SK-N-SH treated with all-trans-retinoic acid at 6 μM for 48 hours (cell line): ENCODE results near the gene PSMC2.

Experiments
- ATAC-seq: fragments of 200-7000 bp; cut with Tn5 transposase; 3 replicates; pipeline ENCODE4 v1.9.1; 2020; ENCODE audit warnings: mild to moderate bottlenecking, moderate library complexity
- ARNTL ChIP-seq: fragments of 450-650 bp; formaldehyde crosslinking; IDR thresholded peaks from 2 replicates; pipeline ENCODE4 v1.5.0; 2020; ENCODE audit warnings: low read depth, mild to moderate bottlenecking, moderate library complexity, borderline replicate concordance
- CSDC2 ChIP-seq: fragments of 250-450 bp; sonication (Bioruptor Pico); IDR thresholded peaks from 2 replicates; pipeline ENCODE4 v1.5.0; 2020; ENCODE audit warnings: mild to moderate bottlenecking, moderate library complexity
- ESRRG ChIP-seq: fragments of 250-450 bp; sonication (Bioruptor Pico); IDR thresholded peaks from 2 replicates; pipeline ENCODE4 v1.6.1; 2021; ENCODE audit warnings: mild to moderate bottlenecking
- GLIS3 ChIP-seq: fragments of 250-450 bp; sonication (Bioruptor Pico); IDR thresholded peaks from 2 replicates; pipeline ENCODE4 v1.5.0; 2020; ENCODE audit warnings: mild to moderate bottlenecking, moderate library complexity
- ISL1 ChIP-seq: fragments of 250-450 bp; sonication (Bioruptor Pico); IDR thresholded peaks from 2 replicates; pipeline ENCODE4 v2.1.2; 2022; ENCODE audit warnings: mild to moderate bottlenecking, moderate library complexity
- OSR1 ChIP-seq: fragments of 250-450 bp; sonication (Bioruptor Pico); IDR thresholded peaks from 2 replicates; pipeline ENCODE4 v1.8.0; 2022; ENCODE audit warnings: moderate library complexity, mild to moderate bottlenecking, inconsistent platforms
- PPARA ChIP-seq: fragments of 250-450 bp; sonication (Bioruptor Pico); IDR thresholded peaks from 2 replicates; pipeline ENCODE4 v1.5.0; 2020; ENCODE audit warnings: mild to moderate bottlenecking, borderline replicate concordance
- RARB ChIP-seq: fragments of 250-450 bp; sonication (Bioruptor Pico); IDR thresholded peaks from 2 replicates; pipeline ENCODE4 v1.8.0; 2021; ENCODE audit warnings: mild to moderate bottlenecking, moderate library complexity
- SNAI2 ChIP-seq: fragments of 250-450 bp; sonication (Bioruptor Pico); IDR thresholded peaks from 2 replicates; pipeline ENCODE4 v1.5.0; 2020; ENCODE audit warnings: mild to moderate bottlenecking, moderate library complexity
- TCF4 ChIP-seq: fragments of 250-450 bp; sonication (Bioruptor Pico); IDR thresholded peaks from 2 replicates; pipeline ENCODE4 v1.8.0; 2021; ENCODE audit warnings: mild to moderate bottlenecking, moderate library complexity, borderline replicate concordance
- TOX ChIP-seq: fragments of 250-450 bp; sonication (Bioruptor Pico); IDR thresholded peaks from 2 replicates; pipeline ENCODE4 v1.8.0; 2021; ENCODE audit warnings: mild to moderate bottlenecking, moderate library complexity, borderline replicate concordance
- ZC3H10 ChIP-seq: fragments of 250-450 bp; sonication (Bioruptor Pico); IDR thresholded peaks from 2 replicates; pipeline ENCODE4 v1.5.1; 2021; ENCODE audit warnings: mild to moderate bottlenecking, moderate library complexity
- ZFP3 ChIP-seq: fragments of 250-450 bp; sonication (Bioruptor Pico); IDR thresholded peaks from 2 replicates; pipeline ENCODE4 v1.5.0; 2020; ENCODE audit warnings: mild to moderate bottlenecking, moderate library complexity
- ZFP30 ChIP-seq: fragments of 450-650 bp; formaldehyde crosslinking; IDR thresholded peaks from 2 replicates; pipeline ENCODE4 v1.5.0; 2022; ENCODE audit warnings: mild to moderate bottlenecking, moderate library complexity
- ZNF565 ChIP-seq: fragments of 450-650 bp; formaldehyde crosslinking; conservative IDR thresholded peaks from 2 replicates; pipeline ENCODE4 v1.5.0; 2020; ENCODE audit warnings: low read depth, mild to moderate bottlenecking, moderate library complexity
- ZNF70 ChIP-seq: fragments of 450-650 bp; formaldehyde crosslinking; IDR thresholded peaks from 2 replicates; pipeline ENCODE4 v1.5.0; 2020; ENCODE audit warnings: mild to moderate bottlenecking, moderate library complexity
- ZNF8 ChIP-seq: fragments of 450-650 bp; formaldehyde crosslinking; IDR thresholded peaks from 2 replicates; pipeline ENCODE4 v1.5.0; 2020; ENCODE audit warnings: mild to moderate bottlenecking, moderate library complexity
- TF ChIP-seq, protein P1 (sequence below): fragments of 250-450 bp; sonication (Bioruptor Pico); IDR thresholded peaks from 2 replicates; pipeline ENCODE4 v1.8.0; 2020; ENCODE audit warnings: mild to moderate bottlenecking, moderate library complexity, borderline replicate concordance
- TF ChIP-seq, protein P2 (sequence below): fragments of 250-450 bp; sonication (Bioruptor Pico); IDR thresholded peaks from 2 replicates; pipeline ENCODE4 v1.8.0; 2021; ENCODE audit warnings: low read depth, mild to moderate bottlenecking, moderate library complexity, borderline replicate concordance
- TF ChIP-seq, protein P3 (sequence below): fragments of 250-450 bp; sonication (Bioruptor Pico); IDR thresholded peaks from 2 replicates; pipeline ENCODE4 v1.5.0; 2020; ENCODE audit warnings: mild to moderate bottlenecking, moderate library complexity
- TF ChIP-seq, protein P4 (sequence below): fragments of 250-450 bp; sonication (Bioruptor Pico); IDR thresholded peaks from 2 replicates; pipeline ENCODE4 v1.5.1; 2020; ENCODE audit warnings: low read depth, mild to moderate bottlenecking, moderate library complexity
- TF ChIP-seq, protein P5 (sequence below): fragments of 250-450 bp; sonication (Bioruptor Pico); IDR thresholded peaks from 2 replicates; pipeline ENCODE4 v1.5.1; 2021; ENCODE audit warnings: mild to moderate bottlenecking, moderate library complexity

PSMC2 gene

DNA sequence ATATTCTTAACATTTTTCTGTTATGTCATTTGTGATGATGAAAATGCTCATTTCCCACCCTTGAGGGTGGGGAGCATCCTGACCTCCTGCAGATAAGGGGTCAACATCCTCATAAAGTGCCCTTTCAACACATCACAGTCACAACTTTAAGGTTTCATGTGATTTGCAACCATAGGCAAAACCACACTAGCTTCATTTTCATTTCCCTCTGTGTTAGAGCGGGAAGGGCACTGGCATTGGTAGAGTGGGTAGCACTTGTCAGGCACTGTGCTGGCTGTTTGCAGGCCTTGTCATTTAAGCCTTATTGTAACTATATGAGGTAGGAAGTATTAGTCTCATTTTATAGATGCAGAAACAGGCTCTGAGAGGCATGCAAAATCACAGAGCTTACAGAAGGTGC is 39.8 kb downstream of the PSMC2 start:
- ATAC-seq, result no peak
- TF ChIP-seq, protein P1, sequence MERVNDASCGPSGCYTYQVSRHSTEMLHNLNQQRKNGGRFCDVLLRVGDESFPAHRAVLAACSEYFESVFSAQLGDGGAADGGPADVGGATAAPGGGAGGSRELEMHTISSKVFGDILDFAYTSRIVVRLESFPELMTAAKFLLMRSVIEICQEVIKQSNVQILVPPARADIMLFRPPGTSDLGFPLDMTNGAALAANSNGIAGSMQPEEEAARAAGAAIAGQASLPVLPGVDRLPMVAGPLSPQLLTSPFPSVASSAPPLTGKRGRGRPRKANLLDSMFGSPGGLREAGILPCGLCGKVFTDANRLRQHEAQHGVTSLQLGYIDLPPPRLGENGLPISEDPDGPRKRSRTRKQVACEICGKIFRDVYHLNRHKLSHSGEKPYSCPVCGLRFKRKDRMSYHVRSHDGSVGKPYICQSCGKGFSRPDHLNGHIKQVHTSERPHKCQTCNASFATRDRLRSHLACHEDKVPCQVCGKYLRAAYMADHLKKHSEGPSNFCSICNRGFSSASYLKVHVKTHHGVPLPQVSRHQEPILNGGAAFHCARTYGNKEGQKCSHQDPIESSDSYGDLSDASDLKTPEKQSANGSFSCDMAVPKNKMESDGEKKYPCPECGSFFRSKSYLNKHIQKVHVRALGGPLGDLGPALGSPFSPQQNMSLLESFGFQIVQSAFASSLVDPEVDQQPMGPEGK, result no peak
- TF ChIP-seq PPARA (CRISPR knock-in tag), result no peak
- no peak for TF ChIP-seq GLIS3
- no peak for TF ChIP-seq OSR1 (CRISPR knock-in tag)
- no peak for TF ChIP-seq SNAI2
- TF ChIP-seq ZNF70 (CRISPR knock-in tag), result no peak
- TF ChIP-seq, protein P2, sequence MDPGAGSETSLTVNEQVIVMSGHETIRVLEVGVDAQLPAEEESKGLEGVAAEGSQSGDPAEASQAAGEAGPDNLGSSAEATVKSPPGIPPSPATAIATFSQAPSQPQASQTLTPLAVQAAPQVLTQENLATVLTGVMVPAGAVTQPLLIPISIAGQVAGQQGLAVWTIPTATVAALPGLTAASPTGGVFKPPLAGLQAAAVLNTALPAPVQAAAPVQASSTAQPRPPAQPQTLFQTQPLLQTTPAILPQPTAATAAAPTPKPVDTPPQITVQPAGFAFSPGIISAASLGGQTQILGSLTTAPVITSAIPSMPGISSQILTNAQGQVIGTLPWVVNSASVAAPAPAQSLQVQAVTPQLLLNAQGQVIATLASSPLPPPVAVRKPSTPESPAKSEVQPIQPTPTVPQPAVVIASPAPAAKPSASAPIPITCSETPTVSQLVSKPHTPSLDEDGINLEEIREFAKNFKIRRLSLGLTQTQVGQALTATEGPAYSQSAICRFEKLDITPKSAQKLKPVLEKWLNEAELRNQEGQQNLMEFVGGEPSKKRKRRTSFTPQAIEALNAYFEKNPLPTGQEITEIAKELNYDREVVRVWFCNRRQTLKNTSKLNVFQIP, result no peak
- TF ChIP-seq, protein P3, sequence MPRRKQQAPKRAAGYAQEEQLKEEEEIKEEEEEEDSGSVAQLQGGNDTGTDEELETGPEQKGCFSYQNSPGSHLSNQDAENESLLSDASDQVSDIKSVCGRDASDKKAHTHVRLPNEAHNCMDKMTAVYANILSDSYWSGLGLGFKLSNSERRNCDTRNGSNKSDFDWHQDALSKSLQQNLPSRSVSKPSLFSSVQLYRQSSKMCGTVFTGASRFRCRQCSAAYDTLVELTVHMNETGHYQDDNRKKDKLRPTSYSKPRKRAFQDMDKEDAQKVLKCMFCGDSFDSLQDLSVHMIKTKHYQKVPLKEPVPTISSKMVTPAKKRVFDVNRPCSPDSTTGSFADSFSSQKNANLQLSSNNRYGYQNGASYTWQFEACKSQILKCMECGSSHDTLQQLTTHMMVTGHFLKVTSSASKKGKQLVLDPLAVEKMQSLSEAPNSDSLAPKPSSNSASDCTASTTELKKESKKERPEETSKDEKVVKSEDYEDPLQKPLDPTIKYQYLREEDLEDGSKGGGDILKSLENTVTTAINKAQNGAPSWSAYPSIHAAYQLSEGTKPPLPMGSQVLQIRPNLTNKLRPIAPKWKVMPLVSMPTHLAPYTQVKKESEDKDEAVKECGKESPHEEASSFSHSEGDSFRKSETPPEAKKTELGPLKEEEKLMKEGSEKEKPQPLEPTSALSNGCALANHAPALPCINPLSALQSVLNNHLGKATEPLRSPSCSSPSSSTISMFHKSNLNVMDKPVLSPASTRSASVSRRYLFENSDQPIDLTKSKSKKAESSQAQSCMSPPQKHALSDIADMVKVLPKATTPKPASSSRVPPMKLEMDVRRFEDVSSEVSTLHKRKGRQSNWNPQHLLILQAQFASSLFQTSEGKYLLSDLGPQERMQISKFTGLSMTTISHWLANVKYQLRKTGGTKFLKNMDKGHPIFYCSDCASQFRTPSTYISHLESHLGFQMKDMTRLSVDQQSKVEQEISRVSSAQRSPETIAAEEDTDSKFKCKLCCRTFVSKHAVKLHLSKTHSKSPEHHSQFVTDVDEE (CRISPR knock-in tag), result no peak
- no peak for TF ChIP-seq ZNF565 (CRISPR knock-in tag)
- TF ChIP-seq, protein P4, sequence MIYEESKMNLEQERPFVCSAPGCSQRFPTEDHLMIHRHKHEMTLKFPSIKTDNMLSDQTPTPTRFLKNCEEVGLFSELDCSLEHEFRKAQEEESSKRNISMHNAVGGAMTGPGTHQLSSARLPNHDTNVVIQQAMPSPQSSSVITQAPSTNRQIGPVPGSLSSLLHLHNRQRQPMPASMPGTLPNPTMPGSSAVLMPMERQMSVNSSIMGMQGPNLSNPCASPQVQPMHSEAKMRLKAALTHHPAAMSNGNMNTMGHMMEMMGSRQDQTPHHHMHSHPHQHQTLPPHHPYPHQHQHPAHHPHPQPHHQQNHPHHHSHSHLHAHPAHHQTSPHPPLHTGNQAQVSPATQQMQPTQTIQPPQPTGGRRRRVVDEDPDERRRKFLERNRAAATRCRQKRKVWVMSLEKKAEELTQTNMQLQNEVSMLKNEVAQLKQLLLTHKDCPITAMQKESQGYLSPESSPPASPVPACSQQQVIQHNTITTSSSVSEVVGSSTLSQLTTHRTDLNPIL (CRISPR knock-in tag), result no peak
- no peak for TF ChIP-seq ARNTL
- no peak for TF ChIP-seq ZNF8 (CRISPR knock-in tag)
- no peak for TF ChIP-seq CSDC2 (CRISPR knock-in tag)
- TF ChIP-seq, protein P5, sequence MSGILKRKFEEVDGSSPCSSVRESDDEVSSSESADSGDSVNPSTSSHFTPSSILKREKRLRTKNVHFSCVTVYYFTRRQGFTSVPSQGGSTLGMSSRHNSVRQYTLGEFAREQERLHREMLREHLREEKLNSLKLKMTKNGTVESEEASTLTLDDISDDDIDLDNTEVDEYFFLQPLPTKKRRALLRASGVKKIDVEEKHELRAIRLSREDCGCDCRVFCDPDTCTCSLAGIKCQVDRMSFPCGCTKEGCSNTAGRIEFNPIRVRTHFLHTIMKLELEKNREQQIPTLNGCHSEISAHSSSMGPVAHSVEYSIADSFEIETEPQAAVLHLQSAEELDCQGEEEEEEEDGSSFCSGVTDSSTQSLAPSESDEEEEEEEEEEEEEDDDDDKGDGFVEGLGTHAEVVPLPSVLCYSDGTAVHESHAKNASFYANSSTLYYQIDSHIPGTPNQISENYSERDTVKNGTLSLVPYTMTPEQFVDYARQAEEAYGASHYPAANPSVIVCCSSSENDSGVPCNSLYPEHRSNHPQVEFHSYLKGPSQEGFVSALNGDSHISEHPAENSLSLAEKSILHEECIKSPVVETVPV (CRISPR knock-in tag), result no peak

DNA sequence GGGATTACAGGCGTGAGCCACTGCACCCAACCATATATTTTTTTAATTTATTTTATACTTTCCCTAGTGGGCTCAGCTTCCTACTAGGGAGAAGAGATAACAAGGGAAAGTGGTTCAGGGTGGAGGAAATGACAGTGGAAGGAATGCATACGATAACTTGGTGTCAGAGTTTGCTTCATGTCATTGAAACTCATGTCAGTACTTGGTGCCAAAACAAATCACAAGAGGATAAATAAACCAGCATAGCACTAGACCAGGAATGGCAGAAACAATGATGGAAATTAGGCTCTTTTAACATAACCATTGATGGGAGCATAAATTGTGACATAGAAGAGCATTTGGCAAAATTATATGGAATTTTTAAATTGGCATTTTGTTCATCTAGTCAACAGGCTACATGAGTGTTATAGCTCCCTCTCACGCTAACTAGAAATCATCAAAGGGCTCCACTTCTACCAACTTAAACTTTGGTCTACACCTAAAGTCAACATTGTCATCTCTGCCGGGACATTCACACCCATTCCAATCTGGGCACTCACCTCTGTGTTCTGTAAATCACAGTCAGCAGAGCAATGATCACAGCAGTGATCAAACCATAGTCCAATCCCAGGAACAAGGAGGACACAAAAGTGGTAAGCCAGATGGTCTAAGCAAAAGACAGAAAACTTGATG is 41.2 kb downstream of the PSMC2 start:
- TF ChIP-seq PPARA (CRISPR knock-in tag), result no peak
- no peak for TF ChIP-seq GLIS3
- TF ChIP-seq ISL1 (CRISPR knock-in tag), result no peak
- TF ChIP-seq ESRRG (CRISPR knock-in tag), result no peak
- TF ChIP-seq ZC3H10 (CRISPR knock-in tag), result no peak
- no peak for TF ChIP-seq RARB (CRISPR knock-in tag)
- no peak for TF ChIP-seq TCF4 (CRISPR knock-in tag)
- TF ChIP-seq ZFP3 (CRISPR knock-in tag), result no peak
- TF ChIP-seq ZFP30 (CRISPR knock-in tag), result no peak
- TF ChIP-seq TOX (CRISPR knock-in tag), result no peak
- ATAC-seq, result no peak

DNA sequence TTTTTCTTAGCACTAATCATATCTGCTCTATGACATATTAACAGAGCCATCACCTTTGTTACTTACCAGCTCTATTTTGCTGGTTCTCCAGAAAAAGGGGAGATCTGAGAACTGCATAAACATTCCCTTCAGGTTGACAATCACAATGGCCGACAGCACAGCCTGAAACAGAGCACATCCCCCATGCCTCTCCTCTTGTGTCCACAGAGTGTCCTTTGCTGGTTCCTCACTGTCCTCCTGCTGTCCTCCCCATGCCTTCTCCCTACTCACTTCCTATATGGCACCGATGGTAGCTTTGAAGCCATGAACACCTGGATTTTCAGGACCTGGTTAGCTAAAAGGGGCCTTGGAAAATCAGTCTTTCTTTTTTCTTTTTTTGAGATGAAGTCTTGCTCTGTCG is 41.8 kb downstream of the PSMC2 start:
- no peak for ATAC-seq
- no peak for TF ChIP-seq ZC3H10 (CRISPR knock-in tag)
- no peak for TF ChIP-seq SNAI2
- TF ChIP-seq ZFP3 (CRISPR knock-in tag), result no peak
- TF ChIP-seq, protein P2, result no peak
- no peak for TF ChIP-seq PPARA (CRISPR knock-in tag)
- no peak for TF ChIP-seq OSR1 (CRISPR knock-in tag)
- no peak for TF ChIP-seq TCF4 (CRISPR knock-in tag)
- no peak for TF ChIP-seq TOX (CRISPR knock-in tag)
- TF ChIP-seq, protein P4 (CRISPR knock-in tag), result no peak
- no peak for TF ChIP-seq ZNF565 (CRISPR knock-in tag)
- TF ChIP-seq GLIS3, result no peak
- no peak for TF ChIP-seq CSDC2 (CRISPR knock-in tag)
- TF ChIP-seq, protein P1, result no peak
